GM15510 (cell line): ENCODE measurements around the gene PCLO.

Source experiments
- POLR2A ChIP-seq: IDR thresholded peaks from 3 replicates; pipeline ENCODE4 v1.6.1; 2011; ENCODE audit warnings: borderline replicate concordance; ENCODE audit not compliant: insufficient read length; ENCODE audit errors: extremely low read depth

The PCLO gene

GRCh38 chr7:82745820-82746219 lies 416.9 kb downstream of the PCLO start:
- no peak for TF ChIP-seq POLR2A

- no peak for TF ChIP-seq POLR2A
Measured at GRCh38 chr7:82745117-82745516, 417.6 kb downstream of the PCLO start.

DNA sequence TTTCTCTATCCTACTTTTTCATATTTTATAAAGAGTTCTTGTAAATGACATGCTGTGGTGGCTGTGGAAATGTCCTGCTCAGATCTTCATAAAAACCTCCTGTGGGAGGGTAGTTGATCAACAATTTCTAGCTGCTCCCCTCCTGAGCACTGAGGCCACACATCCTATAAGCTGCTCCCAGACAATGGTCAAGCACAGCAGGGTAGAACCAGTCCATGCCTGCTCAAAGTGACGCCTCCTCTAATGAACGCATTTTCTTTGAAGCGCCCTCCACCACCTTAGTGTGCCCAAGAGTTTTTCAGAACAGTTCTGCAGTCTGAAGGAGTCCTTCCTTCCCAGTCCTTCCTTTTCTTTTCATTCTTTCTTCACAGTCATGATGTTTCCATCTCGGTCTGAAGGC lies 420.5 kb downstream of the PCLO start:
- TF ChIP-seq POLR2A: no peak

DNA sequence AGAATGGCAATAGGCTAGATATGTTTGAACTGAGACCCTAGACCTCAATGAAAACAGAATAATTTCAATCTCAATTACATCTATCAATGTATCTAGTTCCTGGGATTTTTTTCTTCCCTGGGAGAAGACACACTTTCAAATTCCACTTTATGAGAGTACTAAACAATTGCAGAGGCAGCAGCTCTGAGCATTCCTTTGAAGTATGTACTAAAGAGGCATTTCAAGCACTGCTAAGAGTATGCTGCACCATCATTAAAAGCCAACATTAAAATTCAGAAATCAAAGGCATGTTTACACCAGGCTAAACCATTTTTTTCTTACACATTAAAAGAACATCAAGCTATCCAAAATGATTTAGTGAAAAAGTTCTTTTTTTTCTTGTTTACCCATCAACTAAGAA lies 421.2 kb downstream of the PCLO start:
- TF ChIP-seq POLR2A: no peak

DNA sequence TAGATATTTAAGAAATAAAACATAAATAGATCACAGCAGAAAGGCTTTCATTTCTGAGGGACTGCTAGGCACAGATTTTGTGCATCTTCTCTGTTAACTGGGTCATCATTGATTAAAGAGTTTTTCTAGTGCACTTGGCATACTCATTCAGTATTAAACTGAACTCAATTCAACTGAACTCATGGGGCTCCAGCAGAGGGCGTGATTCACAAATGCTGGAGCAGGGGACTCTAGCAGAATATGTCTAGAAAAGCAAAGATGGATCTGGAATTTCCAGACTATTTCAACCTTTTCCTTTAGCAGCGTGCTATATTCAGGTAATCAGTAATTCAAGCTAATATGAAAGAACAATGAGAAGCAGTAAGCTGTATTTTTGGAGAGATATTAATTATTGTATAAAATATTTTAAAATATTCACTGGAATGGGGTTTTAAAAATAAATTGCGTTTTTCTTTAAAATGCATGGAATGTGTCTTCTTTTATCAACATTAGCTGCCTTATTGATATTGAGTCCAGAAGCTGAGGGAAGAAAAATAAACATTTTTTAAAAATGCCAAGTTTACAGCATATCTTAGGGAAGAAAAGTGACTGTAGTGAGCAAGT lies 422.3 kb downstream of the PCLO start:
- TF ChIP-seq POLR2A: no peak

DNA sequence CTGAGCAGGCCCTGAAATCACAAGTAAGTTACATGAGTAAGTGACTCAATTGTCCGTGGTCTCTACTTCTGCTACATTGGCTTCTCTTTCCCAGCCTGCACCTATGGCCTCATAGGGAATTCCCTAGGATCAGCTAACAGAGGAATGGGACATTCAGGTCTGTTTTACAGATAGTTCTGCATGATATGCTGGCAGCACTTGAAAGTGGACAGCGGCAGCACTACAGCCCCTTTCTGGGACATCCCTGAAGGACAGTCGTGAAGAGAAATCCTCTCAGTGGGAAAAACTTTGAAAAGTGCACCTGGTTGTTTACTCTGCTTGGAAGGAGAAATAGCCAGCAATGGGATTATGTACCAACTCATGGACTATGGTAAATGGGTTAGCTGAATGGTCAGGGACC lies 426.1 kb downstream of the PCLO start:
- no peak for TF ChIP-seq POLR2A

GRCh38 chr7:82732677-82733076 lies 430.0 kb downstream of the PCLO start:
- no peak for TF ChIP-seq POLR2A

DNA sequence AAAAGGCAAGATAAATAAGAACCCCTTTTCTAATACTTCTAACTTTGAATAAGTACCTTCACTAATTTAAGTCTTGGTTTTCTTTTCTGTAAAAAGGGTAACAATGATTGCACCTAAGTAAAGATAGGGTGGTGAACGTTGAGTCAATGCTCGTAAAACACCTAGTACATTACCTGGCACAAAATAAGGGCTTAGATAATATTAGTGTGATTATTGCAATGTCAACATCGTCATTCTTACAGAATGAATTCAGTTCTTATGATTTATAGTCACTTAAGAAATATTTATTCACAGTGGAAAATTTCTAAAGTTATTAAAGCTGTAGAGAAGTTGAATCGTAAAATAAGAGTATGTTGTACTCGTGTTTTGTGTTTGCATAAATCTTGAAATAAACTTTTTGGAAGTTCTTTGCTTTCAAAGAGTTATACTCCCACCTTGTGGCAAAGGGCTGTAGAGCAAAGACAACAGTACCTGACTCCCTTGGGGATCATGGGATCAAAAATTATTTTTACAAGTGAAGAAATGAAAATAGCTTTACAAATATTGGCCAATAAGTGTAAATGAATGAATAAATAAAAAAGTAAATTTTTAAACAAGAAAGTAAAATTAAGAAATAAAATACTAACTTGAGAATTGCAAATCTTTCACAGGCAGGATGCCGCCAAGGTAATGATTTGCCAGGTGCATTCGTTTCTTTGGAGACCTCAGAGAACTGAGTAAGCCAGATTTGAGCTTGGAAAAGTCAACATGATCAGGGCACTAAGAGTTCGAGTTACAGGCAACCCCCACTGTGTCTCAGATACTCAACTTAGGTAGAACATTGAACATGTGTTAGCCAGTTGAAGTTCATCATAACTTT lies 433.3 kb downstream of the PCLO start:
- TF ChIP-seq POLR2A: no peak

- no peak for TF ChIP-seq POLR2A
Measured at GRCh38 chr7:82726038-82726800, 436.5 kb downstream of the PCLO start.

- TF ChIP-seq POLR2A: no peak
Measured at GRCh38 chr7:82723411-82723810, 439.3 kb downstream of the PCLO start.

- no peak for TF ChIP-seq POLR2A
Measured at GRCh38 chr7:82722946-82723345, 439.7 kb downstream of the PCLO start.

- no peak for TF ChIP-seq POLR2A
Measured at GRCh38 chr7:82715344-82715743, 447.3 kb downstream of the PCLO start.

- TF ChIP-seq POLR2A: no peak
Measured at GRCh38 chr7:82714883-82715282, 447.8 kb downstream of the PCLO start.

GRCh38 chr7:82713506-82713905 lies 449.2 kb downstream of the PCLO start:
- no peak for TF ChIP-seq POLR2A

GRCh38 chr7:82705517-82706260 lies 457.0 kb downstream of the PCLO start:
- no peak for TF ChIP-seq POLR2A
